Measurements from ENCODE around the gene SDHA.

DNA sequence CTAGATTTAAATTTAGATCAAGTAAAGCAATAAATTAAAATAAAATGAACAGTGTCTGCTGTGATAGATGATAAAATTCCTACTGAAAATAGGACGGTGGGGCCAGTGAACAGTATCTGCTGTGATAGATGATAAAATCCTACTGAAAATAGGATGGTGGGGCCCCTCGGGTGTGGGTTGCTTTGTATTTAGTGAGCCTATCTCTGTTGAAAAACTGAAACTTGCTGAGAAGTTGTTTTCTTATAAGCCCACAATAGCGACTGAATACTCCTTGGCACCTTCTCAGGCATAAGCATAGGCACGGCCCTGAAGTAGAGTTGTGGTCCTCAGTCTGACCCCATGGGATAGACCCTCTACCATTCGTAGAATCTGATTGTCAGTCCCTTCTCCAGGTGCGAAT is 5.7 kb downstream of the SDHA start:
- TF ChIP-seq EZH2phosphoT487 (IDR thresholded peaks at IDR 0.05; ENCODE audit: insufficient read depth, low read depth) (no peak), EZH2 (IDR thresholded peaks at IDR 0.05; ENCODE audit: insufficient read depth, poor library complexity, severe bottlenecking) (no peak)
